Keratinocyte (primary cell): Measurements from ENCODE around the gene SARS2. TPM values are rescaled to one million over a fixed set of nuclear protein-coding genes. Genes with fewer than 3 reads are reported as not detected.
A peak's percentile ranks its signal among the peaks of the same experiment; 100 is the strongest.

Source experiments
- DNase-seq: peaks from one replicate; pipeline ENCODE4 v3.0.0-alpha.2; 2011; ENCODE audit warnings: low read depth, missing footprints, low spot score
- FAIRE-seq: peaks from 2 replicates; lab custom pipeline; 2011; peaks lifted over from hg19 to GRCh38; lab: Jason Lieb, UNC
- H2AFZ ChIP-seq: 2 replicates; pipeline ENCODE4 v1.6.0; 2012; ENCODE audit warnings: low read length, control low read depth, inconsistent platforms; ENCODE audit not compliant: control insufficient read depth
- H3K27ac ChIP-seq: 2 replicates; pipeline ENCODE4 v1.5.1; 2011; ENCODE audit warnings: low read length; ENCODE audit not compliant: control insufficient read depth, insufficient read depth
- H3K27me3 ChIP-seq: 3 replicates; pipeline ENCODE4 v1.6.0; 2011; ENCODE audit warnings: low read length; ENCODE audit not compliant: control insufficient read depth, insufficient read depth; ENCODE audit errors: extremely low read depth
- H3K36me3 ChIP-seq, 2 experiments: 2 replicates in 1 of 2; 3 replicates in 1 of 2; pipeline ENCODE4 v1.5.1; 2011; ENCODE audit warnings: low read length in 2 of 2, mild to moderate bottlenecking in 1 of 2; ENCODE audit not compliant: control insufficient read depth in 2 of 2, insufficient read depth in 2 of 2; ENCODE audit errors: extremely low read depth in 1 of 2
- H3K4me1 ChIP-seq: 3 replicates; pipeline ENCODE4 v1.5.1; 2011; ENCODE audit warnings: low read length; ENCODE audit not compliant: control insufficient read depth, insufficient read depth; ENCODE audit errors: extremely low read depth
- H3K4me2 ChIP-seq: 3 replicates; pipeline ENCODE4 v1.6.0; 2011; ENCODE audit warnings: low read depth, low read length; ENCODE audit not compliant: control insufficient read depth, insufficient read depth; ENCODE audit errors: extremely low read depth
- H3K4me3 ChIP-seq, 3 experiments: fragments of 200-600 bp in 1 of 3; sonication (generic) in 1 of 3; 2 replicates in 2 of 3; 3 replicates in 1 of 3; pipeline ENCODE4 v1.5.1; 2011 to 2016; ENCODE audit warnings: low read length in 3 of 3, mild to moderate bottlenecking in 3 of 3, control low read depth in 2 of 3, inconsistent platforms in 1 of 3, low read depth in 1 of 3, mixed read lengths in 1 of 3, mixed run types in 1 of 3, moderate library complexity in 1 of 3; ENCODE audit not compliant: control insufficient read depth in 2 of 3, insufficient read depth in 2 of 3; ENCODE audit errors: extremely low read depth in 1 of 3
- H3K79me2 ChIP-seq: 2 replicates; pipeline ENCODE4 v1.6.0; 2012; ENCODE audit warnings: low read length; ENCODE audit not compliant: control insufficient read depth, insufficient read depth
- H3K9ac ChIP-seq: 3 replicates; pipeline ENCODE4 v1.6.0; 2011; ENCODE audit warnings: low read length; ENCODE audit not compliant: control insufficient read depth, insufficient read depth; ENCODE audit errors: extremely low read depth
- H3K9me1 ChIP-seq: 3 replicates; pipeline ENCODE4 v1.6.0; 2011; ENCODE audit warnings: low read length; ENCODE audit not compliant: control insufficient read depth, insufficient read depth; ENCODE audit errors: extremely low read depth
- H3K9me3 ChIP-seq: 2 replicates; pipeline ENCODE4 v1.5.1; 2012; ENCODE audit warnings: low read depth, low read length; ENCODE audit not compliant: control insufficient read depth
- H4K20me1 ChIP-seq: 3 replicates; pipeline ENCODE4 v1.6.0; 2011; ENCODE audit warnings: low read length; ENCODE audit not compliant: control insufficient read depth, insufficient read depth; ENCODE audit errors: extremely low read depth
- EZH2 ChIP-seq: IDR thresholded peaks from one replicate; pipeline ENCODE4 v1.6.1; 2012; ENCODE audit warnings: inconsistent platforms, mild to moderate bottlenecking, low read length, moderate library complexity
- dilution Hi-C: fragments of 300-500 bp; cut with MboI; formaldehyde crosslinking; loops from one replicate; pipeline ENCODE4 v1.7.0; 2020; ENCODE audit warnings: low sequenced_read_pairs; ENCODE audit not compliant: extremely low pct_ligation_motif_present
- polyA plus RNA-seq, 5 experiments: library from polyadenylated mRNA; depleted of rRNA in 3 of 5; stranded (reverse) in 3 of 5; stranded (forward) in 1 of 5; unstranded in 1 of 5; fragments of >200 nt; gene quantifications; 1 replicate in 1 of 5; 2 replicates in 3 of 5; 3 replicates in 1 of 5; pipeline versions ENCODE4 v1.2.1 to v1.2.3, GENCODE V29; 2011 to 2012; ENCODE audit warnings: missing spikeins in 2 of 5, low read depth in 1 of 5, low replicate concordance in 1 of 5
- TF ChIP-seq, protein P1 (sequence below), 3 experiments: IDR thresholded peaks in 1 of 3; conservative IDR thresholded peaks in 1 of 3; optimal IDR thresholded peaks in 1 of 3; 2 replicates in 2 of 3; 3 replicates in 1 of 3; pipeline versions ENCODE3 to v1.5.1; 2011; ENCODE audit warnings: low read length in 3 of 3, mild to moderate bottlenecking in 3 of 3, moderate library complexity in 2 of 3, control low read depth in 1 of 3, inconsistent platforms in 1 of 3; ENCODE audit not compliant: insufficient read depth in 2 of 3; ENCODE audit errors: extremely low read depth in 1 of 3

Gene SARS2
- polyA plus RNA-seq, 1 donor (not counting 4 experiments of a cell fraction or from before 2014, with no cell fraction given), result 13.9 TPM

DNA sequence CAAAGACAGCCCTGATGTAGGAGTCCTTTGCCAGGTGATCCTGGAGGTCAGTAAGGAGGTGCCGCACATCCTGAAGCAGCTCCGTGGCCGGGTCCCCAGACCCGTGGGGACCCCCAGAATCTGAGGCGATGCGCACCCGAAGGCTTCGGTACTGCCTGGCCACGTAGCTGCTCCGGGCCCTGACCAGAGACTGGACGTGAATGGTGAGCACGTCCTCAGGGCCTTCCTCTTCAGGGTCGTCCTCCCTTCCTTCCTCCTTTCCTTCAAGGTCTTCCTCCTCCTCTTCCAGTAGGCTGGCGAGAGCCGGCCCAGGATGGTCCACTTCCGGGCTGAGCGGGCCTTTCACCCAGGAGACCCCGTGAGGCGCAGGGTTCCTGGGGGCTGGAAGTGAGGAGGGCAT lies 60.0 kb downstream of the SARS2 start:
- FAIRE-seq (no peak), DNase-seq (no peak)
- Histone ChIP-seq H3K36me3 (no peaks in the 10 kb centered on the region), H3K4me1 (peaks cover 14% of the 10 kb centered on the region), H3K9me1 (no peaks in the 10 kb centered on the region), H3K9ac (no peak overlapping the region), H4K20me1 (no peaks in the 10 kb centered on the region), H3K27ac (no peak overlapping the region), H3K4me2 (no peak overlapping the region), H3K4me3 (no peak overlapping the region), H3K27me3 (no peaks in the 10 kb centered on the region), H3K9me3 (no peaks in the 10 kb centered on the region), H3K79me2 (no peaks in the 10 kb centered on the region), H2AFZ (no peak overlapping the region)
- dilution Hi-C loops, result no loop called here
- no peak for TF ChIP-seq EZH2
- TF ChIP-seq, protein P1, sequence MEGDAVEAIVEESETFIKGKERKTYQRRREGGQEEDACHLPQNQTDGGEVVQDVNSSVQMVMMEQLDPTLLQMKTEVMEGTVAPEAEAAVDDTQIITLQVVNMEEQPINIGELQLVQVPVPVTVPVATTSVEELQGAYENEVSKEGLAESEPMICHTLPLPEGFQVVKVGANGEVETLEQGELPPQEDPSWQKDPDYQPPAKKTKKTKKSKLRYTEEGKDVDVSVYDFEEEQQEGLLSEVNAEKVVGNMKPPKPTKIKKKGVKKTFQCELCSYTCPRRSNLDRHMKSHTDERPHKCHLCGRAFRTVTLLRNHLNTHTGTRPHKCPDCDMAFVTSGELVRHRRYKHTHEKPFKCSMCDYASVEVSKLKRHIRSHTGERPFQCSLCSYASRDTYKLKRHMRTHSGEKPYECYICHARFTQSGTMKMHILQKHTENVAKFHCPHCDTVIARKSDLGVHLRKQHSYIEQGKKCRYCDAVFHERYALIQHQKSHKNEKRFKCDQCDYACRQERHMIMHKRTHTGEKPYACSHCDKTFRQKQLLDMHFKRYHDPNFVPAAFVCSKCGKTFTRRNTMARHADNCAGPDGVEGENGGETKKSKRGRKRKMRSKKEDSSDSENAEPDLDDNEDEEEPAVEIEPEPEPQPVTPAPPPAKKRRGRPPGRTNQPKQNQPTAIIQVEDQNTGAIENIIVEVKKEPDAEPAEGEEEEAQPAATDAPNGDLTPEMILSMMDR (optimal IDR thresholded peaks at IDR 0.05 in 1 of 3, IDR thresholded peaks at IDR 0.05 in 1 of 3, conservative IDR thresholded peaks at IDR 0.05 in 1 of 3; ENCODE audit: extremely low read depth in 1 of 3, insufficient read depth in 2 of 3, low read length in 3 of 3), result no peak

DNA sequence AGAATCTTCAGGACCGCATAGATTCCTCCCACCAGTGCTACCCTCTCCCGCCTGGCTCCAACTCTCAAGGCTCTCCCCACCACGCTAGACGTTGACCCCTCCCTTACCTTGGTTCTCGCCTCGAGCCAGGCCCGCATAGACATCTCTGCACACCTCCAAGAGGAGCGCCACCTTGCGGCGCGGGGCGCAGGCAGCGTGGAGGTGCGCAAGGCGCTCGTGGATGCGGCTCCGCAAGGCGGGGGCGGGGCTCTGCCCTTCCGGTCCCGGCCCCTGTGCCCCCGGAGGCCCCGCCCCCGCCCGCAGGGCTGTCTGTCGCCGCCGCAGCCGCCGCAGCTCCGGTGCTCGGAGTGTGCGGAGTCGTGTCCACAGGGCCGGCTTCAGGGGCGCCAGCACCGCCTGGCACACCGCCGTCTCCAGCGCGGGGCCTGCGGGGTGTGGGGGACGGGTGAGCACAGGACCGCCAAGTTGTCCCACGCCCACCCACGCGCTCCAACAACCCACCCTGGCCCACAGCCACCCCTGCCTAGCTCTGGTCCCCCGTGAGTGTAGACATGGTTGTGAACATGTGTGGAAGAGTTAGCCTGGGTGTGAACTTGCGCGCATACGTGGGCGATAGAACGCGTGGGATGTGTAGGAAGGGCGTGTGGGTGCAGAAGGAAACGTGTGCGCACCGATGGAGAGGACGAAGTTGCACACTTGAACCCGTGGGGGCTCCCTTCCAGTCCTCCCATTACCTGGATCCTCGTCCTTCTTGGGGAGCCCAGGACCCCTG lies 60.5 kb downstream of the SARS2 start:
- TF ChIP-seq, protein P1 (optimal IDR thresholded peaks at IDR 0.05 in 1 of 3, IDR thresholded peaks at IDR 0.05 in 1 of 3, conservative IDR thresholded peaks at IDR 0.05 in 1 of 3; ENCODE audit: extremely low read depth in 1 of 3, insufficient read depth in 2 of 3, low read length in 3 of 3), result peak; percentile 57 to 89 (median 77)
- TF ChIP-seq EZH2, result no peak
- H3K9me3 ChIP-seq, result no peaks in the 10 kb centered on the region
- peaks cover 14% of the 10 kb centered on the region for H3K4me1 ChIP-seq
- peak overlapping the region; percentile 58 for H2AFZ ChIP-seq
- H3K27me3 ChIP-seq, result no peaks in the 10 kb centered on the region
- H3K79me2 ChIP-seq, result no peaks in the 10 kb centered on the region
- dilution Hi-C loops, result no loop called here
- H3K27ac ChIP-seq, result no peak overlapping the region
- FAIRE-seq (no peak), DNase-seq (no peak)
- peak overlapping the region; percentile 37 for H3K9ac ChIP-seq
- peak overlapping the region; percentile 85 for H3K4me2 ChIP-seq
- no peaks in the 10 kb centered on the region for H3K36me3 ChIP-seq
- H3K9me1 ChIP-seq, result no peaks in the 10 kb centered on the region
- no peaks in the 10 kb centered on the region for H4K20me1 ChIP-seq
- H3K4me3 ChIP-seq, result peak overlapping the region in 2 of 3 experiments; percentile 13 to 66
